Endothelial cell of hepatic sinusoid (primary cell): ENCODE data around the gene PGA5.

Experiments
- in situ Hi-C: cut with HindIII; loops from 2 replicates; pipeline ENCODE4 v1.10.0; 2017; ENCODE audit warnings: low sequenced_read_pairs

The PGA5 gene

GRCh38 chr11:61293867-61294716, 53.1 kb downstream of the PGA5 start:
- in situ Hi-C loops, result no loop called here

- in situ Hi-C loops, result no loop called here
Observed at GRCh38 chr11:61294717-61295595, 54.0 kb downstream of the PGA5 start, which contains the start of gene VWCE. VWCE (minus strand) TSS chr11:61295316; CDS start chr11:61295037, 279 bp downstream.

GRCh38 chr11:61295596-61295926, 54.6 kb downstream of the PGA5 start:
- in situ Hi-C loops, result no loop called here

GRCh38 chr11:61297341-61297740, 56.4 kb downstream of the PGA5 start:
- in situ Hi-C loops, result no loop called here

- in situ Hi-C loops, result no loop called here
Observed at GRCh38 chr11:61297746-61298145, 56.8 kb downstream of the PGA5 start.

GRCh38 chr11:61298663-61299244, 57.8 kb downstream of the PGA5 start:
- in situ Hi-C loops, result no loop called here
